Fibroblast of mammary gland (primary cell): Measurements from ENCODE around the gene FOCAD.

Experiments used
- DNase-seq: peaks from one replicate; pipeline ENCODE4 v3.0.0-alpha.2; 2010; ENCODE audit warnings: low read depth
- H3K4me3 ChIP-seq: 2 replicates; pipeline ENCODE4 v1.5.1; 2011; ENCODE audit warnings: low read depth, mild to moderate bottlenecking, low read length, moderate library complexity; ENCODE audit not compliant: control insufficient read depth
- TF ChIP-seq, protein P1 (sequence below): conservative IDR thresholded peaks from 2 replicates; pipeline ENCODE4 v1.5.1; 2011; ENCODE audit warnings: low read depth, low read length, inconsistent platforms; ENCODE audit not compliant: control insufficient read depth, insufficient read depth

The FOCAD gene

DNA sequence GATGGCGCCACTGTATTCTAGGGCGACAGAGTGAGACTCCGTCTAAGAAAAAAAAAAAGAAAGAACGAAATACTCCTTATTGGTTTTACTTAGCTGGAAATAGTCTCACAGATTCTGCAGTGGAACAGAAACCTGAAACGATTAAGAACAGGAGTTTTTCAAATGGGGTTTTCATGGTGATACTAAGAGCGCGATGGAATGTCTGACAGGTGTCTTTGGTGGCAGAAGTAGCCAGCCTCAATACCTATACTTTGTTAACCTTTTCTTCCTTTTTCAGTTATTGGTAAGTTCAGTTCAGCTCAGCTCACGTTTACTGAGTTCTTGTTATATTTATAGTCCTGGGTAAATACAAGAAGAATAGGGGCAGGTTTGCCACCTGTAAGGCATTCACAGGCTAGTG is 123.9 kb downstream of the FOCAD start:
- DNase-seq, result no peak
- TF ChIP-seq, protein P1, sequence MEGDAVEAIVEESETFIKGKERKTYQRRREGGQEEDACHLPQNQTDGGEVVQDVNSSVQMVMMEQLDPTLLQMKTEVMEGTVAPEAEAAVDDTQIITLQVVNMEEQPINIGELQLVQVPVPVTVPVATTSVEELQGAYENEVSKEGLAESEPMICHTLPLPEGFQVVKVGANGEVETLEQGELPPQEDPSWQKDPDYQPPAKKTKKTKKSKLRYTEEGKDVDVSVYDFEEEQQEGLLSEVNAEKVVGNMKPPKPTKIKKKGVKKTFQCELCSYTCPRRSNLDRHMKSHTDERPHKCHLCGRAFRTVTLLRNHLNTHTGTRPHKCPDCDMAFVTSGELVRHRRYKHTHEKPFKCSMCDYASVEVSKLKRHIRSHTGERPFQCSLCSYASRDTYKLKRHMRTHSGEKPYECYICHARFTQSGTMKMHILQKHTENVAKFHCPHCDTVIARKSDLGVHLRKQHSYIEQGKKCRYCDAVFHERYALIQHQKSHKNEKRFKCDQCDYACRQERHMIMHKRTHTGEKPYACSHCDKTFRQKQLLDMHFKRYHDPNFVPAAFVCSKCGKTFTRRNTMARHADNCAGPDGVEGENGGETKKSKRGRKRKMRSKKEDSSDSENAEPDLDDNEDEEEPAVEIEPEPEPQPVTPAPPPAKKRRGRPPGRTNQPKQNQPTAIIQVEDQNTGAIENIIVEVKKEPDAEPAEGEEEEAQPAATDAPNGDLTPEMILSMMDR, result no peak
- no peak overlapping the region for H3K4me3 ChIP-seq

DNA sequence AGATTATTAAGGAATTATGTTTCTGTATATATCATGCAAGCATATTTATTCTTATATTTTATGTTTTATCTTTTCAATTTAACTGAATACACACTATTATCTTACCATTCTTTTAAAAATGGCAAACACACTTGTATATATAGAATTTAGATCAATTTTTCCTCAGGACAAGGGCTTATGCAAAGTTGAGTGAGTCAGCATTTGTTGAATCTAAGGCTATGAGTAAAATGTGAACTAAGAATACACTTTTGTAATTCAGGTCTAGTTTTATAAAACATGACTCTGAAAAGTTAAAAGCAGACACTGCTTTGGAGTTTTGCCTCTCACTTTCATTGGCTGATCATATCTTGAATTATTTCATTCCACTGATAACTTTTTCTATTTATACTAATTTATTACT is 127.8 kb downstream of the FOCAD start:
- DNase-seq, result peak; percentile 52
- no peak overlapping the region for H3K4me3 ChIP-seq
- TF ChIP-seq, protein P1, result no peak

DNA sequence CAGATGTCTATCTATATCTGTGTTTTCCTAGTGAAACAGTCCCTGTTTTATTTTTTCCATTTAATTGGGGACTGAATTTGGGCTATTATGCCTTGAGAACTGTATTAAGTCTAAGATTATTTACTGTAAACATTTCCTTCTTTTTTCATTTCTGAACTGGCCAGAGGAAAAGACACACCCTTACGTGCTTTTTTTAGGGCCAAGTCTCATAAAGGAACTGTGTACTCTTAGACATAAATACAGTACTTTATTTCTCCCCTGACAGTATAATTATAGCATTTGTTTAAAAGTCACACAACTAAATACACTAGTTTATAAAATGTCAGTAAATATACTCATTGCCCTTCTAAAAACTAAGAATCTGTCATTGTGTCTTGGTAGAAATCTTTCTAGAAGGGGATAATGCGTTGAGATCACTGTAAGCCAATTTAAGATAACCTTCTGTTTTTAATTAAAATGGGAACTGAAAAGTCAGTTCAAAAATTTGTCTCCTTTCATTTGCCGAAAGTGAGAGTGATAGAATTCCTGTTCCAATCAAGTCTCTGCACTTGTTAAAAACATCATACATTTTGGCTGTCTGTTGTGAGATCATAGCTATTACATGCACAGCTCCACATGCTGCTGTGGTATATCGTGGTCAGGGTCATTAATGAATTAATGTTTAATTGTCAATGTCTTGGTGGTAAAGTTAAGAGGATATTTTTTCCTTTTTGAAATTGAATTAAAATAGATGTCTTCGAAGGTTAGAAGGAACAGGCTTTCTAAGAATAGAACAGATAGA is 132.1 kb downstream of the FOCAD start:
- no peak overlapping the region for H3K4me3 ChIP-seq
- TF ChIP-seq, protein P1, result no peak
- DNase-seq, result peak; percentile 5

DNA sequence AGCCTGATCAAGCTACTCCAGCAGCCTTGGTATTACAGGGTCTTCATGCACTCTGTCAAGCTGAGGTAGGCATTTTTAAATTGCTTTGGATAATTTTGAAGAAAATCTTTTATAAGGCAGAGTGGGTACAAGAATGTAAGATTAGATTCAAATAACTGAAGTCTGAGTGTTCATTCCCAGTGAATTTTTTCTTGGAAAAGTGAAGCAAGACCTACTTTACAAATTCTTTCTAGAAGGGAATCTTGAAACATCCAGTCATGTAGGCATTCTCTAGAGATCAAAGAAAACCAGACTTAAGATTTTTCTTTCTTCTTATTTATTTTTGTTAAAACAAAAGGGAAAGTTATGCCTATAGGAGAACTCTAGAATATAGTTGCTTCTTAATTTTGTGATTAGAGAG is 139.0 kb downstream of the FOCAD start:
- no peak for DNase-seq
- no peak overlapping the region for H3K4me3 ChIP-seq
- TF ChIP-seq, protein P1, result no peak

DNA sequence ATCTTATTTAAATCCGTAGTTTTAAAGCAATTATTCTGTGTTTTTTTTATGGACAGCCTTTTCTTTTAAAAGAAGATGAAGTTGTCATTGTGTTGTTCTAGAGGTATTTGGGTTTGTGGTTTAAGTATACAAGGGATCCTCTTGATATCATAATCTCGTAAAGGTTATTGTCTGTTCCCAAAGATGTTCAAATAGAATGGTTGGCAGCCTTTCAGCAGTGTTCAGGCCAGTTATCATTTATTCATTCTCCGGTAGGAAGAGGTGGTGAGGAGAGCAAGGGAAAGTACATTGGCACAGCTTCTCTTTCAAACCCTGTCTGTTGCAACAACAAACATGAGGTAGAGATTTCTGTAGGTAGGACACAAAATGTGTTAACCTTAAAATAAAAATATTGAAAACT is 147.0 kb downstream of the FOCAD start:
- TF ChIP-seq, protein P1, result no peak

DNA sequence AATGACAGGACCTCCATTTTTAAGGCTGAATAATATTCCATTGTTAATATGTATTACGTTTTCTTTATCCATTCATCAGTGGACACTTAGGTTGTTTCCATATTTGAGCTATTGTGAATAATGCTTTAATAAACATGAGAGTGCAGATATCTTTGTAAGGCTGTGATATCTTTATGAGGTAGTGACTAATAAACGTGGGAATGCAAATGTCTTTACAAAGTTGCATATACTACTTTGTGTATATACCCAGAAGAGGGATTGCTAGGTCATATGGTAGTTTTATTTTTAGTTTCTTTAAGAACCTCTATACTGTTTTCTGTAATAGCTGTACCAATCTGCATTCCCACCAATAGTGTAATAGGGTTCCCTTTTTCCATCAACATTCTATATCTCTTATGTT is 148.7 kb downstream of the FOCAD start:
- H3K4me3 ChIP-seq, result no peak overlapping the region
- no peak for DNase-seq
- TF ChIP-seq, protein P1, result no peak

More for the DNA sequence above, 147.0 kb downstream of the FOCAD start:
- H3K4me3 ChIP-seq, result no peak overlapping the region
- DNase-seq, result no peak
